Kidney (tissue), 14 donors: Measurements from ENCODE around the gene PNLIPRP1. TPM values are rescaled to one million over a fixed set of nuclear protein-coding genes. Genes with fewer than 3 reads are reported as not detected.

ENCODE experiments used
- DNase-seq, 5 donors: peaks; one replicate each; pipeline ENCODE4 v3.0.0-alpha.2; 2013 to 2020
- FAIRE-seq: peaks from 2 replicates; lab custom pipeline; 2012; peaks lifted over from hg19 to GRCh38; lab: Jason Lieb, UNC
- H3K27ac ChIP-seq, 2 donors: one replicate each; pipeline ENCODE4 v1.7.0; 2013; ENCODE audit warnings: low read depth in 2 of 2, low read length in 2 of 2, inconsistent platforms in 1 of 2
- H3K27me3 ChIP-seq: one replicate; pipeline ENCODE4 v1.7.1; 2013; ENCODE audit warnings: low read length, inconsistent platforms; ENCODE audit not compliant: control insufficient read depth, insufficient read depth
- H3K36me3 ChIP-seq, 3 donors: one replicate each; pipeline versions ENCODE4 v1.7.0 to v1.7.1; 2013; ENCODE audit warnings: low read length in 3 of 3, control low read depth in 1 of 3, inconsistent platforms in 1 of 3; ENCODE audit not compliant: insufficient read depth in 3 of 3, control insufficient read depth in 2 of 3
- H3K4me1 ChIP-seq, 3 donors: one replicate each; pipeline versions ENCODE4 v1.7.0 to v1.7.1; 2013; ENCODE audit warnings: low read length in 3 of 3, inconsistent platforms in 1 of 3, low read depth in 1 of 3; ENCODE audit not compliant: control insufficient read depth in 2 of 3, insufficient read depth in 2 of 3
- H3K4me3 ChIP-seq, 3 donors: one replicate each; pipeline versions ENCODE4 v1.7.0 to v1.8.1; 2013; ENCODE audit warnings: low read length in 3 of 3, control low read depth in 1 of 3, inconsistent platforms in 1 of 3
- H3K9ac ChIP-seq, 3 donors: one replicate each; pipeline versions ENCODE4 v1.7.0 to v1.7.1; 2013; ENCODE audit warnings: low read length in 3 of 3, control low read depth in 1 of 3, inconsistent platforms in 1 of 3
- H3K9me3 ChIP-seq, 3 donors: one replicate each; pipeline versions ENCODE4 v1.7.0 to v1.7.1; 2013; ENCODE audit warnings: low read length in 3 of 3, control low read depth in 1 of 3, inconsistent platforms in 1 of 3; ENCODE audit not compliant: control insufficient read depth in 2 of 3, insufficient read depth in 1 of 3
- intact Hi-C: fragments of 100-400 bp; cut with DNase I; formaldehyde crosslinking; loops from one replicate; pipeline ENCODE4 v1.11.1; 2022
- polyA plus RNA-seq: library from polyadenylated mRNA; stranded (reverse); fragments of 350-450 nt; fragmentation: Illumina TruSeq; extraction: RNeasy Lipid Tissue Mini Kit (QIAGEN cat#74804); gene quantifications from one replicate; pipeline ENCODE4 v1.2.3, GENCODE V29; 2014; ENCODE audit warnings: low read depth, low replicate concordance; ENCODE audit not compliant: insufficient read depth
- total RNA-seq: library from RNA; stranded (reverse); fragmentation: NEBNext Ultra II Directional; extraction: Animal tissue kit (Norgen Biotek cat#: 25700); gene quantifications from one replicate; pipeline ENCODE4 v1.2.1, GENCODE V29; 2021
- TF ChIP-seq, protein P1 (sequence below): IDR thresholded peaks from 3 replicates; pipeline ENCODE4 v1.5.1; 2012; ENCODE audit warnings: mild to moderate bottlenecking, moderate library complexity, borderline replicate concordance; ENCODE audit not compliant: insufficient read depth; ENCODE audit errors: extremely low read depth
- donor health status: control.
- donor health status: control.
- donor health status: control.
- donor health status: control.
- donor health status: control.
- donor health status: DM: yes; HTN: yes; CAD: no.
- donor health status: Normal renal cell carcinoma (clear cell type).

PNLIPRP1 gene
- total and polyA plus RNA-seq, 2 donors from 2014 or later = not detected

DNA sequence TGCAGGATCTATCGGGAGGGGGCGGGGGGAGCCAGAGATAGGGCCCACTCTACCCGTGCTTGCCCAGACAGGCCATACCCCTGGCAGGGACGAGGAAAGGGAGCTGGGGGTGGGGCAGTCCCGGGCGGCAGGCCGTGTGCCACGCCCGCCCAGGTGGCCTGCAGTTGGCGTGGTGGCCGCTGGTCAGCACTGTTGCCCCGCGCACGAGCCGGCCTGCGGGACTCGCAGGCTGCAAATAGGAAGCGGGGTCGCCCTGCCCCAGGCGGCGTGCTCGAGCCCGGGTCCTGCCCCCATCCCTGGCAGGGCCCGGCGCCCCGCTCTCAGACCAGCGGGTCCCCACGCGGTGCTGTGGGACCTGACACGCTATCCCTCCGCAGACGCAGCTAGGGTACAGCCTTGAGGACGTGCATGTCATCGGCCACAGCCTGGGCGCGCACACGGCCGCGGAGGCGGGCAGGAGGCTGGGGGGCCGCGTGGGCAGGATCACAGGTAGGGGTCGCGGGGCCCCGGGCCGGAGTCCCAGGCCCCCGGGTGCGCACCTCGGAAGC lies 36.7 kb downstream of the PNLIPRP1 start:
- Histone ChIP-seq H3K9ac (no peak overlapping the region), H3K27ac (no peak overlapping the region), H3K36me3 (no peaks in the 10 kb centered on the region), H3K9me3 (no peaks in the 10 kb centered on the region), H3K4me1 (no peaks in the 10 kb centered on the region), H3K4me3 (peak overlapping the region in 1 of 3 donors; percentile 25), H3K27me3 (no peaks in the 10 kb centered on the region)
- FAIRE-seq = no peak
- peak; percentile 51 to 72 (median 71) for DNase-seq
- TF ChIP-seq, protein P1, sequence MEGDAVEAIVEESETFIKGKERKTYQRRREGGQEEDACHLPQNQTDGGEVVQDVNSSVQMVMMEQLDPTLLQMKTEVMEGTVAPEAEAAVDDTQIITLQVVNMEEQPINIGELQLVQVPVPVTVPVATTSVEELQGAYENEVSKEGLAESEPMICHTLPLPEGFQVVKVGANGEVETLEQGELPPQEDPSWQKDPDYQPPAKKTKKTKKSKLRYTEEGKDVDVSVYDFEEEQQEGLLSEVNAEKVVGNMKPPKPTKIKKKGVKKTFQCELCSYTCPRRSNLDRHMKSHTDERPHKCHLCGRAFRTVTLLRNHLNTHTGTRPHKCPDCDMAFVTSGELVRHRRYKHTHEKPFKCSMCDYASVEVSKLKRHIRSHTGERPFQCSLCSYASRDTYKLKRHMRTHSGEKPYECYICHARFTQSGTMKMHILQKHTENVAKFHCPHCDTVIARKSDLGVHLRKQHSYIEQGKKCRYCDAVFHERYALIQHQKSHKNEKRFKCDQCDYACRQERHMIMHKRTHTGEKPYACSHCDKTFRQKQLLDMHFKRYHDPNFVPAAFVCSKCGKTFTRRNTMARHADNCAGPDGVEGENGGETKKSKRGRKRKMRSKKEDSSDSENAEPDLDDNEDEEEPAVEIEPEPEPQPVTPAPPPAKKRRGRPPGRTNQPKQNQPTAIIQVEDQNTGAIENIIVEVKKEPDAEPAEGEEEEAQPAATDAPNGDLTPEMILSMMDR = peak; percentile 74
- intact Hi-C loops = no loop called here

- FAIRE-seq (no peak), DNase-seq (no peak)
- H3K9me3 ChIP-seq = no peaks in the 10 kb centered on the region
- no peak overlapping the region for H3K4me3 ChIP-seq
- no peaks in the 10 kb centered on the region for H3K4me1 ChIP-seq
- no peaks in the 10 kb centered on the region for H3K27me3 ChIP-seq
- H3K27ac ChIP-seq = no peak overlapping the region
- intact Hi-C loops = no loop called here
- no peaks in the 10 kb centered on the region for H3K36me3 ChIP-seq
- TF ChIP-seq, protein P1 = no peak
- no peak overlapping the region for H3K9ac ChIP-seq
Measured at GRCh38 chr10:116629340-116629739, 38.6 kb downstream of the PNLIPRP1 start.

GRCh38 chr10:116630020-116630419 lies 39.3 kb downstream of the PNLIPRP1 start:
- FAIRE-seq = no peak
- Histone ChIP-seq H3K27ac (no peak overlapping the region), H3K4me1 (no peaks in the 10 kb centered on the region), H3K36me3 (no peaks in the 10 kb centered on the region), H3K9ac (no peak overlapping the region), H3K9me3 (no peaks in the 10 kb centered on the region), H3K27me3 (no peaks in the 10 kb centered on the region), H3K4me3 (no peak overlapping the region)
- no peak for DNase-seq
- TF ChIP-seq, protein P1 = no peak
- intact Hi-C loops = no loop called here

GRCh38 chr10:116631871-116632295 lies 41.1 kb downstream of the PNLIPRP1 start:
- intact Hi-C loops = no loop called here
- no peak for DNase-seq
- Histone ChIP-seq H3K9me3 (no peaks in the 10 kb centered on the region), H3K4me3 (no peak overlapping the region), H3K4me1 (no peaks in the 10 kb centered on the region), H3K9ac (no peak overlapping the region), H3K27ac (no peak overlapping the region), H3K36me3 (no peaks in the 10 kb centered on the region), H3K27me3 (no peaks in the 10 kb centered on the region)
- TF ChIP-seq, protein P1 = no peak
- no peak for FAIRE-seq
